Activated CD4-positive, alpha-beta T cell treated with anti-CD3 and anti-CD28 coated beads, Interleukin-2, Interleukin-6, amounts not matched to agents 100 ng/mL and 50 ng/mL, durations not matched to agents 16 hours and 8 hours (primary cell): ENCODE measurements around the gene AIFM2.
"Not testable (repeated sequence)": the region's sequence is repeated elsewhere in the genome, so short reads cannot be mapped to it uniquely, and the experiment has no call there.

ENCODE experiments used
- DNase-seq: peaks from one replicate; pipeline ENCODE4 v3.0.0-alpha.2; 2020

Gene AIFM2

DNA sequence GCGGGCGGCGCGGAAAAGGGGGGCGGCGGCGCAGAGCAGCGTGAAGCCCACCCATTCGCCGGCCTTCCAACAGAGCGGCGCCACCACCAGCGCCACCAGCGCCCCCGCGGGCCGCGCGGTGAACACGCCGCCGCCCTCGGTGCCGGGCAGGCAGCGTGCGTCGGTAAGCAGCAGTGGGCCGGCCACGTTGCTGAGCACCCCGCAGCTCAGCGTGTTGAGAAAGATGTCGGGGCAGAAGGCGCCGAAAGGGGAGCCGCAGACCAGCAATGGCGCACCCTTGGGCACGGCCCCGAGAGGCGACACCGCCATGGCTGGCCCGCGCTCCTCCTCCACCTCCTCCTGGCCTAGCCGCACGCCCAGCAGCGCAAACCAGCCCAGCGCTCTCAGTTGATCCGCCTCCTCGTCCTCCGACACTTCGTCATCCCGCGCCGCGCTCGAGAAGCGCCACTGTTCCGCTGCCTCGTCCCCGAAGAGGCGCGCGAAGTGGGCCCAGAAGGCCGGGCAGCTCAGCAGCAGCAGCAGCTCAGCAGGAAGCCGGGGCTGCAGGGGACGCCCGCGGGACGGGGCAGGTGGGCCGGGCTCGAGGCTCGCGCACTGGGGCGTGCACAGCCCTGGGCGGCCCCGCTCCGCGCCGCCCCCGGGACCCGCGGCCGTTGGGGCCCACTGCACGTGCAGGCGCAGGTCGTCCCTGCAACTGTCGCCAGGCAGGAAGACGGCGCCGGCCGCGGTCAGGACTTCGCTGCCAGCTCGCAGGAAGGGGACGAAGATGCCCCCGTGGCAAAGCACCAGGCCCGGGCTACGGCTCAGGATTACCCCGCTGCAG lies 13.3 kb upstream of the AIFM2 start:
- DNase-seq: peak; percentile 74

- no peak for DNase-seq
These were observed 12.6 kb upstream of the AIFM2 start for GRCh38 chr10:70145166-70145665.

DNA sequence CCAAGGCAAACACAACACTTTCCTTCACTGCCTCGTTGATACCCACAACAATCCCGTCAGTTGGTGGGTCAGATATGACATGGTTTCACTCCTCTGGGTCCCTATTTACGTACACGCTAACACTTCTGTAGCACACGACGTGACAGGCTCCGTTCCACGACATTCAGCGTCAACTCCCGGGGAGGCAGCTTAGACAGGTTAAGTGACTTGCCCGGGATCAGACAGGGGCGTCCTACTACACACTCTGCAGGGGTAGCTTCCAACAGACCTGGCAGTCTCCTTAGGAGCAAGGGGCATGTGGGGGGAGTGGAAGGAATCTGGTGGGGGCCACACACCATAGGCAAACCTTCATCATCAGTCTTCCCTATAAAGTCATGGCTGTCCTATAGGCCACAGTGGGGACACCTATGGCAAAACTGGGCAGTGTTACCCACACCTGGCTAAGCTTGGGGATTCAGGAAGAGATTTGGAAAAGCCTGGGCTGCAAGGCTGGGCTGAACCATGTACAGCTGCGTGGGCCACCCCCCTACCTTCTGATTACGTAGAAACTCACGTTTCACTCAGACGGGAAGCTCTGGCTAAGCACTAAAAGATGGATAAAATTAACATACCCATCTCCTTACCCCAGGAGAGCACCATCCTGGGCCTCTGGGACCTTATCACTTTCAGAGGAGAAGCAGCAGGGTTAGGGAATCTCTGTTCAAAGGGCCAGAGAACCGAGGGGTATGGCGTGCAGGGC lies 11.9 kb upstream of the AIFM2 start:
- no peak for DNase-seq

DNA sequence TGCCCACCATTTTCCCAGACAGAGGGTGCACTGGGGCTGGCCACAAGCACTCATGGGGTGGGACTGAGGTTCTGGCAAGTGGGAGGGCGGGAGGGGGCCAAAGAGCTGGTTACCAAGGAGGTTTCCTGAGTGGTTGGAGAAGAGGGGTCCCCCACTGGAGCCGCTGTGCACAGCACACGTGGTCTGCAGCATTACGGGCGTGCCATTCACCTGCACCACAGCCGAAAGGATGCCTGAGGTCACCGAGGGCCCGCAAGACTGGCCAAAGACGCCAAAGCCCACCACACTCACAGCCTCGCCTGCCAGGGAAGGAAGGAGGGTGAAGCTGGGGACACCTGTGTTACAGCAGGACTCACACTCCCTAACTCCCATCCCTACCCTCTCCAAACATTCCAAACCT lies 9.9 kb upstream of the AIFM2 start:
- DNase-seq: no peak

DNA sequence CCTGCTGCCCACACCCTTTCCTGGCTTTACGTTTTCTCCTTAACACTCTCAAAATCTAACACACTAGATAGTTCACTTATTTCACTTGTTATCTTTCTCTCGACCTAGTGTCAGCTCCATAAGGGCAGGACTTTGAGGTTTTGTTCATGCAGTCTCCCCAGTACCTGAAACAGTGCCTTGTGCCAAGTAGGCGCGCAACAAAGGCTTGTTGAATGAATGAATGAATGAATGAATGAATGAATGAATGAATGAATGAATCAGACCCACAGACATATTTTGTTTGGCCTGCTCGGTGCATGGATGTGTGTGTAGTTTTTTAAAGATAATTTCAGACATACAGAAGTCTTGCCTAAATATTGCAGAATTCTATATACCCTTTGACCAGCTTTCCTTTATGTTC lies 7.7 kb upstream of the AIFM2 start:
- no peak for DNase-seq

GRCh38 chr10:70139997-70140250 lies 7.3 kb upstream of the AIFM2 start:
- DNase-seq: no peak

- DNase-seq: no peak
These were observed 6.7 kb upstream of the AIFM2 start for GRCh38 chr10:70139151-70139996.

- DNase-seq: no peak
These were observed 5.6 kb upstream of the AIFM2 start for GRCh38 chr10:70137927-70138883.

GRCh38 chr10:70137135-70137534 lies 4.5 kb upstream of the AIFM2 start:
- DNase-seq: no peak

DNA sequence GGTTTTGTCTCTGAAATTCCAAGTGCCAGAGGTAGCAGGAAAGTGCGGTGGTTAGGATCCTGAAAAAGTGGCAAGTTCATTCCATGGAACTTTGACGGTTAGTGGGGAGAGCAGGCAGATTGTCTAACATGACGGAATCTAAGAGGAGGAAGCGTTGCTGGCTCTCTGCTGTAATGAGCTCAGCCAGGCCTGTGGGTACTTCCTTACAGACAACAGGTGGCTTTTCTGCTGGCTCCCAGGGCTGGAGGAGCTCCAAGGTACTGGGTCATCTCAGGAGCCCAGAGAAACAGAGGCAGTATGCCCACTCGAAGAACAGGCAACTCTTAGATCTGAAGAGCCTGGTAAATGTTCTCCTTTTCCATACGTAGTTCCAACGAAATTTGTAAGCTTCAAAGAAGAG lies 3.1 kb upstream of the AIFM2 start:
- DNase-seq: no peak

GRCh38 chr10:70135046-70135445 lies 2.4 kb upstream of the AIFM2 start:
- no peak for DNase-seq

GRCh38 chr10:70131560-70131937 lies 1.1 kb downstream of the AIFM2 start:
- DNase-seq: no peak

DNA sequence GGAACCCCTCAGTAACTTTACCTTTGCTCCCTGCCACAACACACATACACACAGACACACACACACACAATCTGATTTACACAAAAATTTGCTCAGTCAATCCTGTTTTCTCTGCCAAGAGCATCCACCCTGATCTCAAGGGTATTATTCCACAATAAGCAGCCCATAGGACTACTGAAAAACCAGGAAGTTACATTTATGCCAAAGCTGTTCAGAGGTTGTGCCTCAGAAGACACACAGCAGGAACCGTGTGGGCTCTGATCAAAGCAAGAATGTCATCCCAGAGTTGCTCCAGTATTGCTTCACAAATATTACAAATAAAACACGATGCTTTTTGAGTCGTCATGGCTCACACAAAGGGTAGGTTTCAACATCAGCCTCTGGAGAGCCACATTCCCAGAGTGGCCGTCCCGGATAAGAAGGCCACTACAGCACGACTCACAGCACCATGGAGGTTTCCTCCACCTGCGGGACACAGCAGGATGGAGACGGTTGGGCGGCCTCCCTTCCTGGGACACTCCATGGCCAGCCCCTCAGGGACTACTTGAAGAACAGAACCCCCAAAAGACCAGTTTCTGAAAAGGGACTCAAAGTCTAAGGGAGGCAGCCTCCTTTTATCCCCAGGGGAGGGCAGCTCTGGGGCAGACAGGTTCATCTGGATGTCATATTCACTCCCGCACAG lies 1.6 kb downstream of the AIFM2 start:
- no peak for DNase-seq

DNA sequence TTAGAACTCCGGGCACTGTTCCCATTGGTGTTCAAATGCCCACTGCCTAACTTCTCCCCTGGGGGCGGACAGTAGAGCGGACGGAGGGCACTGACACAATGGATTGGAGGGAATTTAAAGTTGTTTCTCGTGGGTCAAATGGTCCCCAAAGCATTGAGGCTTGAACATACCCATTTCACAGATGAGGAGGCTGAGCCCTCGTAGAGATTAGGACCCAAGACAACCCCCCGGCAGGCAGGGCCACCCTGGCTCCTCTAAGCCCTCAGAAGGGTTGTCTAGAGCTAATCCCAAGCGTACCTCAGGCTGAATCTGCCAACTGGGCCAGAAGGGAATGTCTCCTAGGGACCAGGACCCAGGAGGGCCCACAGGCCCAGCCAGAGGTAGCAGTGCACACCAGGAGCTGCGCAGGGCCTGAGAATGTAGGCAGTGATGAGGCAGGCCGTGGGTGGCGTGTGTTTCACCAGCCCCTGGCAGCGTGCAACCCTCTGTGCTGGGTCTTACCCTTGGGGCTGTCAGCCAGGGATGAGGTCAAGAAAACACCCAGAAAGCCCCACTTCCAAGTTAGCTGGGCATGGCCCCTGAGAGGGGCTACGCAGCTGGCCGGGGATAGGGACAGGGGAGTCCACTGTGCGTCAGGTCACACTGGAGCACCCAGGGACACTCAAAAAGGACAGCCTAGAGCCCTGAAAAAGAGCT lies 5.8 kb downstream of the AIFM2 start:
- no peak for DNase-seq

DNA sequence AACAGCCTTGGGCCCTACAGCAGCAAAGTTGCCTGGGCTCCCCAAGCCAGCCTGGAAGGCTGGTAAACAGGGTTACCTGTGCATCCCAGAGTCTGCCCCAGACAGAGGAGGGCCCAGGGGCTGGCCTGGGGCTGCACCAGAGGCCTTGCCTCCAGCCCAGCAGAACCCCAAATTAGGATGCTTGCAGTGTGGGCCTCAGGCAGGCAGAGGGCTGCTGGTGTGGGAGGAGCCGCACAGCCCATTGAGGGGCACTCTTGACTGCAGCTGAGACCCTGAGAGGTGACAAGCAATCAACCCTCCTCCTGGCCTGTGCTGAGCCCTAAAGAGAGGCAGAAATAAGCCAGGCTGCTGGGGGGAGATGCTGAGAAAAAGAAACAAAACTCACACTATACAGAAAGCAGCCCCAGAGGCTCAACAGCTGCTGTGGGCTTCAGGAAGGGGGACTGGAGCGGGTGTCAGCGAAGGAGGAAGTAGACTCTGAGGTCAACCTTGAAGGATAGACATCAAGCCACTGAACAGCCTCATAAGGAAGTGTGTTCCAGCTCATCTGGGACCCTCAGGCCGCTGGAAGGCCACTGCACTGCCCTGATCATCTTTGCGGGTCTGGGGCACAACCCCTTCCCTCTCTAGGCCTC lies 6.6 kb downstream of the AIFM2 start:
- DNase-seq: no peak

GRCh38 chr10:70124918-70125317 lies 7.7 kb downstream of the AIFM2 start:
- no peak for DNase-seq

- no peak for DNase-seq
These were observed 8.2 kb downstream of the AIFM2 start for GRCh38 chr10:70124415-70124814.

- no peak for DNase-seq
These were observed 8.8 kb downstream of the AIFM2 start for GRCh38 chr10:70123817-70124216.

GRCh38 chr10:70123166-70123565 lies 9.5 kb downstream of the AIFM2 start:
- not testable (repeated sequence) for DNase-seq

GRCh38 chr10:70122742-70123141 lies 9.9 kb downstream of the AIFM2 start:
- no peak for DNase-seq
